ENCODE results near the gene VSIG2.

DNA sequence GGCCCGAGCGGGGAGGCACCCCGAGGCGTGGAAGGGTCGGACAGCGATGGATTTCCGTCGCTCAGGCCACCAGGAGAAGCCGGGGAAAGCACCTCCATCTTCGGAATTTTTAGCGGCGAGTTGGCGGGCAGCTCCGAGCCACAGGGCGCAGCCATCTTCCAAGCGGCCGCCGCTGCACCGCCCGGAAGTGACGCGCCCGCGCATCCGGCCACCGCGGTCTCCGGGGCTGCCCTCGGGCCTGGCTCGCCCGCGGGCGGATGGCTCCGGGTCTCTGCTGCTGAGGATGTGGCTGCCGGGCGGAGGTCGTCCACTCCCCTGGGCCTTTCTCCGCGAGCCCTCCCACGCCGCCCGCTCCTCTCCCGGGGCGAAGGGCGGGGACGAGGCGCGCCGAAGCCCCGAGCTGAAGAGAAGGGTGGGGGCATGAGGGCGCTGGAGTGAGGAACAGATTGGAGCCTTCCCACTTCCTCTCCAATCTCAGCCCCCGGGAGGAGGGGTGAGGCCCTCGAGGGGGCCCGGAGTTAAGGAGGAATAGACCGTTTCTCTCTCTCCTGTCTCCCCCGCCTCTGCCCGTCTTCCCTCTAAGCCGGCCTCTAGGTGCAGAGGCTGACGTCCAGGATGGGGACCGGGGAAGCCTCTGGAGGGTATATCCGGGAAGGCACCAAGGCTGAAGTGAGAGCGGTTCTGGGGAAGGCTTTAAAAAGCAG lies 48.3 kb upstream of the VSIG2 start, which contains the start of gene MSANTD2:
- TF ChIP-seq, protein P1, sequence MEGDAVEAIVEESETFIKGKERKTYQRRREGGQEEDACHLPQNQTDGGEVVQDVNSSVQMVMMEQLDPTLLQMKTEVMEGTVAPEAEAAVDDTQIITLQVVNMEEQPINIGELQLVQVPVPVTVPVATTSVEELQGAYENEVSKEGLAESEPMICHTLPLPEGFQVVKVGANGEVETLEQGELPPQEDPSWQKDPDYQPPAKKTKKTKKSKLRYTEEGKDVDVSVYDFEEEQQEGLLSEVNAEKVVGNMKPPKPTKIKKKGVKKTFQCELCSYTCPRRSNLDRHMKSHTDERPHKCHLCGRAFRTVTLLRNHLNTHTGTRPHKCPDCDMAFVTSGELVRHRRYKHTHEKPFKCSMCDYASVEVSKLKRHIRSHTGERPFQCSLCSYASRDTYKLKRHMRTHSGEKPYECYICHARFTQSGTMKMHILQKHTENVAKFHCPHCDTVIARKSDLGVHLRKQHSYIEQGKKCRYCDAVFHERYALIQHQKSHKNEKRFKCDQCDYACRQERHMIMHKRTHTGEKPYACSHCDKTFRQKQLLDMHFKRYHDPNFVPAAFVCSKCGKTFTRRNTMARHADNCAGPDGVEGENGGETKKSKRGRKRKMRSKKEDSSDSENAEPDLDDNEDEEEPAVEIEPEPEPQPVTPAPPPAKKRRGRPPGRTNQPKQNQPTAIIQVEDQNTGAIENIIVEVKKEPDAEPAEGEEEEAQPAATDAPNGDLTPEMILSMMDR (IDR thresholded peaks at IDR 0.05; ENCODE audit: poor library complexity), result no peak
- TF ChIP-seq EZH2 (IDR thresholded peaks at IDR 0.05; ENCODE audit: borderline replicate concordance), result no peak

Data from hepatocyte (in vitro differentiated cells).